Neural progenitor cell (in vitro differentiated cells): ENCODE measurements around the gene PRSS27.

Source experiments
- CTCF ChIP-seq: fragments of 200-600 bp; sonication (generic); IDR thresholded peaks from 2 replicates; pipeline ENCODE4 v1.5.1; 2017; ENCODE audit warnings: antibody characterized with exemption, mild to moderate bottlenecking
- EZH2phosphoT487 ChIP-seq: fragments of 200-600 bp; sonication (generic); IDR thresholded peaks from 2 replicates; pipeline ENCODE4 v1.6.1; 2017; ENCODE audit warnings: antibody characterized with exemption

- TF ChIP-seq CTCF, result no peak
- TF ChIP-seq EZH2phosphoT487, result no peak
Measured at GRCh38 chr16:2699791-2700600, 20.0 kb downstream of the PRSS27 start.
